ENCODE measurements around the gene DSG3.

The DSG3 gene

GRCh38 chr18:31447530-31448191 lies at the start of gene DSG3:
Gene DSG3 (plus strand): TSS chr18:31447741. CDS start chr18:31447878, 137 bp downstream.
- no peak for TF ChIP-seq CTCF (IDR thresholded peaks at IDR 0.05; ENCODE audit: low read depth, low read length, missing control alignments)
- H3K4me3 ChIP-seq (ENCODE audit: low read depth, low read length) = no peak within 1 kb of the TSS
- no peak for DNase-seq (ENCODE audit: low read depth)

GRCh38 chr18:31398191-31398590 lies 49.4 kb upstream of the DSG3 start:
- TF ChIP-seq CTCF (IDR thresholded peaks at IDR 0.05; ENCODE audit: low read depth, low read length, missing control alignments) = no peak
- no peak overlapping the region for H3K4me3 ChIP-seq (ENCODE audit: low read depth, low read length)
- no peak for DNase-seq (ENCODE audit: low read depth)

- TF ChIP-seq CTCF (IDR thresholded peaks at IDR 0.05; ENCODE audit: low read depth, low read length, missing control alignments) = no peak
- no peak overlapping the region for H3K4me3 ChIP-seq (ENCODE audit: low read depth, low read length)
- no peak for DNase-seq (ENCODE audit: low read depth)
Observed at GRCh38 chr18:31399306-31400032, 48.1 kb upstream of the DSG3 start.

DNA sequence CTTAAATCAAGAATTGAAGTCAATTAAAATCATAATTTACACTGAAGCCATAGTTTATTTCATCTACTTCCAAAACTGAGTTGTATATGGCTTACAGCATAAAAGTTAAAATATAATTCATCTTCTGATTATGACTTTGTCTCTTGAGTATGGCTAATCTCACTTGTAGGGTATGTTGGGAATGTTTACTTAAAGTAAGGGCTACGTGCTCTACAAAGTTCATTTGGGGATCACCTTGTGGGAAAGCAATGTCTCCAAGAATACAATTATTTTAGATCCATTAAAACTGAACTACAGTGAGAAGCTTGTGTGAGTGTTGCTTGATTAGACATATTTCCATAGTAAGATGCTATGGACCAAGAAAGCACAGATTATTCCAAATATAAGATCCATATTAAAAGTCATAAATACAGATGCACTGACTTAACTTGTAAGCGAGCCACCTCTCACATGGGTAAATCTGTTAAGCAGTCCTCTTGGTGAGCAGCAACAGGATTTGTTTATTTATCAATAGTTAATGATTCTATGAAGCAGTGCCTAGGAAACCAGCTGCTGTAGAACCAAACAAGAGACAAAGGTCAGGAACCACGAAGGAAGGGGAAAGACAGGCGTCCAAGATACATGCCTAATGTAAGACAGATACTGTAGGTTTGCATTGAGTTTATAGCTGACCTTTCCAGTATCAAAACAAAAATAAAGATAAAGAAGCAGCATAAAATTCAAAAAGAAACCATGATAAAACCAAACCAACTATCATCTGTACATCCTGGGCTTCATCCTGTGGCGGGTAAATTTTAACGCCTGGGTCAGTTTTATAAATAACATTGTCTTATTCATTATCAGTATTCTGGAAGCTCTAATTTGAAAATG lies 46.1 kb upstream of the DSG3 start:
- TF ChIP-seq CTCF (IDR thresholded peaks at IDR 0.05; ENCODE audit: low read depth, low read length, missing control alignments) = no peak
- DNase-seq (ENCODE audit: low read depth) = no peak
- no peak overlapping the region for H3K4me3 ChIP-seq (ENCODE audit: low read depth, low read length)

DNA sequence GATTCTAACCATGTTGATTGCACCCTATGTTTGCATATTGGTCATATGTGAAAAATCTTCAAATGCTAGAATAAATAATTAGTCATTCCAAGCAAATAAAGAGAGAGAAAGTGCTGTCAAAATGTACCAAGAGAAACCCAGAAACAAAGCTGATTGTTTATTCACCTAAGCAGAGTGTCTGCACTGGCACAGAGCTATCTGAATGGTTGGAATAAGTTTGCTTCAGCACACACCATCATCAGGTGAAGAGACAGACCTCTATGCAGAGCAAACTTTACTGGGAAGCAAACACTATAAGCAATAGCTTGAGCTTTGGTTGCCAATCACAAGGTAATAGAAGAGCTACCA lies 45.5 kb upstream of the DSG3 start:
- no peak for TF ChIP-seq CTCF (IDR thresholded peaks at IDR 0.05; ENCODE audit: low read depth, low read length, missing control alignments)
- no peak overlapping the region for H3K4me3 ChIP-seq (ENCODE audit: low read depth, low read length)
- no peak for DNase-seq (ENCODE audit: low read depth)

GRCh38 chr18:31403409-31403808 lies 44.1 kb upstream of the DSG3 start:
- DNase-seq (ENCODE audit: low read depth) = no peak
- TF ChIP-seq CTCF (IDR thresholded peaks at IDR 0.05; ENCODE audit: low read depth, low read length, missing control alignments) = no peak
- H3K4me3 ChIP-seq (ENCODE audit: low read depth, low read length) = no peak overlapping the region

All from GM12864 (cell line).